IMR-90 (cell line): ENCODE data around the gene AMZ2. TPM values are rescaled to one million over a fixed set of nuclear protein-coding genes. Genes with fewer than 3 reads are reported as not detected.

Source experiments
- ATAC-seq: fragments of 200-7000 bp; cut with Tn5 transposase; 2 replicates; pipeline ENCODE4 v1.9.1; 2020; ENCODE audit warnings: low read depth, mild to moderate bottlenecking, moderate library complexity
- BruUV-seq: library from RNA; stranded (reverse); fragments of 400-500 nt; replicated peaks from 2 replicates; lab custom pipeline; 2021; lab: Mats Ljungman, UMichigan
- CTCF ChIA-PET: fragments of 300-600 bp; formaldehyde crosslinking; extraction: SDS; loops from one replicate; lab custom pipeline; 2021; ENCODE audit warnings: antibody characterized with exemption; lab: Yijun Ruan, JAX
- POLR2A ChIA-PET: fragments of 300-600 bp; sonication (Branson Sonifier 250); formaldehyde crosslinking; loops from one replicate; lab custom pipeline; 2022; ENCODE audit warnings: antibody characterized with exemption; ENCODE audit not compliant: unreplicated experiment; lab: Charles Lee
- DNase-seq: peaks from one replicate; pipeline ENCODE4 v3.0.0; 2013
- H2AFZ ChIP-seq: replicated peaks from 2 replicates; pipeline ENCODE3; 2013; ENCODE audit warnings: low read length, mild to moderate bottlenecking; ENCODE audit not compliant: poor library complexity
- H2AK5ac ChIP-seq: 2 replicates; pipeline ENCODE4 v1.6.1; 2013; ENCODE audit warnings: low read depth, low read length, inconsistent platforms
- H2AK9ac ChIP-seq: replicated peaks from 2 replicates; pipeline ENCODE3; 2013; ENCODE audit warnings: mild to moderate bottlenecking, low read depth, low read length, moderate library complexity; ENCODE audit not compliant: poor library complexity
- H2BK120ac ChIP-seq: 2 replicates; pipeline ENCODE4 v1.6.1; 2013; ENCODE audit warnings: low read depth, low read length, inconsistent platforms
- H2BK15ac ChIP-seq: 3 replicates; pipeline ENCODE4 v1.6.1; 2013; ENCODE audit warnings: low read depth, low read length, inconsistent platforms
- H2BK20ac ChIP-seq: 2 replicates; pipeline ENCODE4 v1.6.1; 2013; ENCODE audit warnings: low read depth, mild to moderate bottlenecking, inconsistent platforms, low read length, moderate library complexity
- H2BK5ac ChIP-seq: 2 replicates; pipeline ENCODE4 v1.6.1; 2013; ENCODE audit warnings: mild to moderate bottlenecking, low read depth, low read length, inconsistent platforms; ENCODE audit not compliant: poor library complexity, severe bottlenecking
- H3K14ac ChIP-seq: replicated peaks from 2 replicates; pipeline ENCODE4 v1.6.1; 2013; ENCODE audit warnings: low read depth, low read length, inconsistent platforms
- H3K18ac ChIP-seq: 2 replicates; pipeline ENCODE4 v1.6.1; 2013; ENCODE audit warnings: low read depth, low read length, control low read depth
- H3K23ac ChIP-seq: 2 replicates; pipeline ENCODE4 v1.6.1; 2013; ENCODE audit warnings: low read depth, low read length, inconsistent platforms
- H3K27ac ChIP-seq: 2 replicates; pipeline ENCODE4 v1.5.1; 2013; ENCODE audit warnings: mild to moderate bottlenecking, control low read depth, low read length; ENCODE audit not compliant: insufficient read depth
- H3K27me3 ChIP-seq: 2 replicates; pipeline ENCODE4 v1.6.1; 2013; ENCODE audit warnings: low read length; ENCODE audit not compliant: control insufficient read depth, insufficient read depth
- H3K36me3 ChIP-seq: 2 replicates; pipeline ENCODE4 v1.6.1; 2013; ENCODE audit warnings: low read length, mixed read lengths; ENCODE audit not compliant: control insufficient read depth, insufficient read depth
- H3K4ac ChIP-seq: 2 replicates; pipeline ENCODE4 v1.6.1; 2013; ENCODE audit warnings: low read depth, low read length, inconsistent platforms
- H3K4me1 ChIP-seq: 2 replicates; pipeline ENCODE4 v1.6.1; 2013; ENCODE audit warnings: low read length, mixed read lengths; ENCODE audit not compliant: control insufficient read depth, insufficient read depth
- H3K4me2 ChIP-seq: 2 replicates; pipeline ENCODE4 v1.6.1; 2013; ENCODE audit warnings: low read depth, mild to moderate bottlenecking, control low read depth, low read length, moderate library complexity
- H3K4me3 ChIP-seq: 2 replicates; pipeline ENCODE4 v1.5.1; 2013; ENCODE audit warnings: low read depth, mild to moderate bottlenecking, control low read depth, low read length, moderate library complexity; ENCODE audit not compliant: insufficient read depth
- H3K56ac ChIP-seq: 2 replicates; pipeline ENCODE4 v1.6.1; 2013; ENCODE audit warnings: low read length, inconsistent platforms; ENCODE audit not compliant: insufficient read depth; ENCODE audit errors: extremely low read depth
- H3K79me1 ChIP-seq, 2 experiments: 2 replicates each; pipeline ENCODE4 v1.6.1; 2013; ENCODE audit warnings: low read length in 2 of 2, inconsistent platforms in 1 of 2, low read depth in 1 of 2
- H3K9ac ChIP-seq: 2 replicates; pipeline ENCODE4 v1.6.1; 2013; ENCODE audit warnings: low read depth, low read length, control low read depth
- H3K9me1 ChIP-seq: 2 replicates; pipeline ENCODE4 v1.6.1; 2013; ENCODE audit warnings: low read length, inconsistent platforms; ENCODE audit not compliant: insufficient read depth
- H3K9me3 ChIP-seq: 2 replicates; pipeline ENCODE4 v1.6.1; 2013; ENCODE audit warnings: low read length; ENCODE audit not compliant: control insufficient read depth, insufficient read depth
- H4K20me1 ChIP-seq: 2 replicates; pipeline ENCODE4 v1.6.1; 2013; ENCODE audit warnings: low read length, inconsistent platforms; ENCODE audit not compliant: insufficient read depth
- H4K5ac ChIP-seq: 2 replicates; pipeline ENCODE4 v1.6.1; 2013; ENCODE audit warnings: mild to moderate bottlenecking, low read depth, low read length, control low read depth
- H4K8ac ChIP-seq, 2 experiments: 2 replicates each; pipeline ENCODE4 v1.6.1; 2013; ENCODE audit warnings: low read depth in 2 of 2, low read length in 2 of 2, control low read depth in 1 of 2, inconsistent platforms in 1 of 2
- H4K91ac ChIP-seq: 2 replicates; pipeline ENCODE4 v1.6.1; 2013; ENCODE audit warnings: low read depth, low read length, inconsistent platforms; ENCODE audit not compliant: insufficient read depth
- BHLHE40 ChIP-seq: fragments of 150-350 bp; IDR thresholded peaks from 2 replicates; pipeline ENCODE4 v1.6.1; 2016; ENCODE audit warnings: mild to moderate bottlenecking, low read depth, low read length
- CEBPB ChIP-seq: IDR thresholded peaks from 2 replicates; pipeline ENCODE4 v1.6.1; 2012; ENCODE audit warnings: low read depth, low read length, improper control_type of control experiment
- CHD1 ChIP-seq: IDR thresholded peaks from 2 replicates; pipeline ENCODE4 v1.6.1; 2012; ENCODE audit warnings: low read depth, low read length, improper control_type of control experiment
- FOS ChIP-seq: fragments of 150-350 bp; IDR thresholded peaks from 2 replicates; pipeline ENCODE4 v1.6.1; 2016; ENCODE audit warnings: low read depth, low read length
- MAFK ChIP-seq: IDR thresholded peaks from 2 replicates; pipeline ENCODE4 v1.6.1; 2012; ENCODE audit warnings: low read depth, low read length, improper control_type of control experiment
- MAZ ChIP-seq: IDR thresholded peaks from 2 replicates; pipeline ENCODE4 v1.6.1; 2012; ENCODE audit warnings: low read depth, mild to moderate bottlenecking, low read length, improper control_type of control experiment, moderate library complexity, borderline replicate concordance
- MXI1 ChIP-seq: IDR thresholded peaks from 2 replicates; pipeline ENCODE4 v1.6.1; 2012; ENCODE audit warnings: low read depth, mild to moderate bottlenecking, low read length, moderate library complexity, borderline replicate concordance
- NFE2L2 ChIP-seq: fragments of 150-350 bp; IDR thresholded peaks from 2 replicates; pipeline ENCODE4 v1.6.1; 2016; ENCODE audit warnings: low read depth, mild to moderate bottlenecking, low read length
- POLR2A ChIP-seq: IDR thresholded peaks from 2 replicates; pipeline ENCODE4 v1.6.1; 2012; ENCODE audit warnings: mild to moderate bottlenecking, low read depth, low read length
- RAD21 ChIP-seq: IDR thresholded peaks from 2 replicates; pipeline ENCODE4 v1.6.1; 2012; ENCODE audit warnings: low read length, improper control_type of control experiment
- RCOR1 ChIP-seq: IDR thresholded peaks from 2 replicates; pipeline ENCODE4 v1.6.1; 2012; ENCODE audit warnings: mild to moderate bottlenecking, low read length, improper control_type of control experiment; ENCODE audit not compliant: insufficient replicate concordance
- RFX5 ChIP-seq: IDR thresholded peaks from 2 replicates; pipeline ENCODE4 v1.8.0; 2012; ENCODE audit warnings: low read depth, mild to moderate bottlenecking, low read length, moderate library complexity
- SMC3 ChIP-seq: fragments of 150-350 bp; IDR thresholded peaks from 2 replicates; pipeline ENCODE4 v1.6.1; 2016; ENCODE audit warnings: low read depth, mild to moderate bottlenecking, antibody characterized with exemption, low read length, moderate library complexity
- WGBS, 2 experiments: methylation state at CpG; one replicate each; pipeline versions ENCODE4 v1.1.5 to v1.1.7; 2013; ENCODE audit warnings: missing lambda C conversion rate in 2 of 2; ENCODE audit not compliant: insufficient read length in 1 of 2; ENCODE audit errors: extremely low coverage in 2 of 2; 5-methylcytosine and 5-hydroxymethylcytosine counted together
- dilution Hi-C: fragments of 300-500 bp; cut with HindIII; formaldehyde crosslinking; loops from one replicate; pipeline ENCODE4 v1.14.3; 2018; ENCODE audit warnings: low sequenced_read_pairs; ENCODE audit not compliant: unreplicated experiment
- in situ Hi-C: fragments of 300-500 bp; cut with MboI; formaldehyde crosslinking; loops from 3 replicates; pipeline ENCODE4 v1.14.3; 2019; ENCODE audit warnings: low sequenced_read_pairs, inconsistent platforms, mixed read lengths
- intact Hi-C: fragments of 100-400 bp; cut with micrococcal nuclease; formaldehyde crosslinking; loops from 2 replicates; pipeline ENCODE4 v1.10.0; 2022
- polyA plus RNA-seq, 3 experiments: library from polyadenylated mRNA; depleted of rRNA; stranded (reverse); fragments of >200 nt; gene quantifications; 2 replicates each; pipeline ENCODE4 v1.2.3, GENCODE V29; 2012; ENCODE audit warnings: low replicate concordance in 1 of 3
- total RNA-seq: library from RNA; depleted of rRNA; stranded (reverse); fragments of >200 nt; gene quantifications from 2 replicates; pipeline ENCODE4 v1.2.3, GENCODE V29; 2012
- TF ChIP-seq, protein P1 (sequence below): conservative IDR thresholded peaks from 2 replicates; pipeline ENCODE4 v1.5.1; 2012; ENCODE audit warnings: mild to moderate bottlenecking, low read depth, low read length, improper control_type of control experiment
- TF ChIP-seq, protein P2 (sequence below): fragments of 150-350 bp; IDR thresholded peaks from 2 replicates; pipeline ENCODE4 v1.6.1; 2017; ENCODE audit warnings: mild to moderate bottlenecking, antibody characterized with exemption, low read length, low read depth

AMZ2 gene
- total and polyA plus RNA-seq, 2 of the 4 experiments (the other 2 are of a cell fraction), result 65.4 to 90.2 TPM

DNA sequence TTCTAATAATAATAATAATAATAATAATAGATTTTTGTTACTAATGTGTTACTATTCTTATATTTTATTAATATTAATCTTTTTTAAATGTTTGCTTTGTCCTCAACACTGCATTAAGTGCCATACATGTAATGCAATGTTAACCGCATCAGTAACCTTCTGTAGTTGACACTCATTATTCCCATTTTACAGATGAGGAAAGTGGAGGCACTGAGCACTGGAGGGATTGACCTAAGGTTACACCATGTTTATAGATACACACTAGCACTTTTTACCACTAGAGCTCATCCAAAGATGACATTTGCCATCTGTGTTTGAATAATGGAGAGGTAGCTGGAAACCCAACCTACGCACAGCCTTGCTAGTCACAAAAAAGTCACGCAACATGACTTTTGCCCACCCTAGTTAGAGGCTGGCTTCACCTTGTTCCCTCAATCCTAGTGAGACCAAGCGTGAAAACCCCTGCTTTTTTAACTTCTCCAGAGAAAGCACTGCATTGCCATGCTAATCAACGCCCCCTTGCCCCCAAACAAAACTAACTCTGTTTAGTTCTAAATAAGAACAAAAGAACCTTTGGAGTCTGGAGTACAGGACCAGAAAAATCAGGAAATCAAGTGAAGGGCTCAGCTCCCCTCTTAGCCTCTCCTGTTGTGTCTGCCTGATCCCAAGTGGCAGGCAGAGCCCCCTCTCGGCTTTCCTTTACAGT lies 45.8 kb downstream of the AMZ2 start (continued):
- no peak for TF ChIP-seq CEBPB

GRCh38 chr17:68294196-68294555 lies 46.3 kb downstream of the AMZ2 start:
- no peak overlapping the region for H3K23ac ChIP-seq
- no TSS peak for BruUV-seq
- no peak overlapping the region for H3K4me2 ChIP-seq
- dilution Hi-C loops (no loop called here), intact Hi-C loops (loop anchor here (5.0 kb wide), 1 partner anchor 88 kb away; no protein-coding TSS in a partner anchor), in situ Hi-C loops (no loop called here)
- H3K4me1 ChIP-seq, result peaks cover 5% of the 10 kb centered on the region
- H3K56ac ChIP-seq, result no peak overlapping the region
- no peak overlapping the region for H2BK15ac ChIP-seq
- no peak overlapping the region for H3K9ac ChIP-seq
- no peak overlapping the region for H3K14ac ChIP-seq
- CTCF ChIA-PET, result no interaction called here
- no peak overlapping the region for H3K4me3 ChIP-seq
- H4K91ac ChIP-seq, result no peak overlapping the region
- peaks cover 22% of the 10 kb centered on the region for H3K27me3 ChIP-seq
- no peaks in the 10 kb centered on the region for H3K36me3 ChIP-seq
- no peak overlapping the region for H2AK9ac ChIP-seq
- no peaks in the 10 kb centered on the region; the same call in 1 of the 2 replicates for H3K9me3 ChIP-seq
- H3K79me1 ChIP-seq, result no peaks in the 10 kb centered on the region
- H2BK120ac ChIP-seq, result no peak overlapping the region
- H3K27ac ChIP-seq, result no peak overlapping the region
- H4K8ac ChIP-seq, result no peak overlapping the region
- POLR2A ChIA-PET, result interaction anchor here (0.5 kb wide), 1 partner anchor 1729 kb away, joined by 13 read pairs; no protein-coding TSS in a partner anchor
- no peak overlapping the region for H3K4ac ChIP-seq
- DNase-seq (no peak), ATAC-seq (no peak)
- 33% methylated on average over 1 of the region's 3 CpGs; no CpG with 5 or more reads in 1 of the 2 experiments for WGBS, 2 experiments
- no peak overlapping the region for H2AK5ac ChIP-seq
- H2BK20ac ChIP-seq, result no peak overlapping the region
- H2AFZ ChIP-seq, result no peak overlapping the region
- no peak overlapping the region for H3K18ac ChIP-seq
- H3K9me1 ChIP-seq, result no peaks in the 10 kb centered on the region
- no peak overlapping the region for H4K5ac ChIP-seq
- no peaks in the 10 kb centered on the region; the same call in 1 of the 2 replicates for H4K20me1 ChIP-seq
- no peak overlapping the region for H2BK5ac ChIP-seq
- TF ChIP-seq, protein P1, sequence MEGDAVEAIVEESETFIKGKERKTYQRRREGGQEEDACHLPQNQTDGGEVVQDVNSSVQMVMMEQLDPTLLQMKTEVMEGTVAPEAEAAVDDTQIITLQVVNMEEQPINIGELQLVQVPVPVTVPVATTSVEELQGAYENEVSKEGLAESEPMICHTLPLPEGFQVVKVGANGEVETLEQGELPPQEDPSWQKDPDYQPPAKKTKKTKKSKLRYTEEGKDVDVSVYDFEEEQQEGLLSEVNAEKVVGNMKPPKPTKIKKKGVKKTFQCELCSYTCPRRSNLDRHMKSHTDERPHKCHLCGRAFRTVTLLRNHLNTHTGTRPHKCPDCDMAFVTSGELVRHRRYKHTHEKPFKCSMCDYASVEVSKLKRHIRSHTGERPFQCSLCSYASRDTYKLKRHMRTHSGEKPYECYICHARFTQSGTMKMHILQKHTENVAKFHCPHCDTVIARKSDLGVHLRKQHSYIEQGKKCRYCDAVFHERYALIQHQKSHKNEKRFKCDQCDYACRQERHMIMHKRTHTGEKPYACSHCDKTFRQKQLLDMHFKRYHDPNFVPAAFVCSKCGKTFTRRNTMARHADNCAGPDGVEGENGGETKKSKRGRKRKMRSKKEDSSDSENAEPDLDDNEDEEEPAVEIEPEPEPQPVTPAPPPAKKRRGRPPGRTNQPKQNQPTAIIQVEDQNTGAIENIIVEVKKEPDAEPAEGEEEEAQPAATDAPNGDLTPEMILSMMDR, result no peak
- TF ChIP-seq CEBPB (no peak), CHD1 (no peak), MXI1 (no peak), MAZ (no peak), BHLHE40 (no peak), POLR2A (no peak), NFE2L2 (no peak), RAD21 (no peak), RFX5 (no peak; the same call in 1 of the 2 replicates), MAFK (no peak), RCOR1 (no peak), FOS (no peak), SMC3 (no peak)
- TF ChIP-seq, protein P2, sequence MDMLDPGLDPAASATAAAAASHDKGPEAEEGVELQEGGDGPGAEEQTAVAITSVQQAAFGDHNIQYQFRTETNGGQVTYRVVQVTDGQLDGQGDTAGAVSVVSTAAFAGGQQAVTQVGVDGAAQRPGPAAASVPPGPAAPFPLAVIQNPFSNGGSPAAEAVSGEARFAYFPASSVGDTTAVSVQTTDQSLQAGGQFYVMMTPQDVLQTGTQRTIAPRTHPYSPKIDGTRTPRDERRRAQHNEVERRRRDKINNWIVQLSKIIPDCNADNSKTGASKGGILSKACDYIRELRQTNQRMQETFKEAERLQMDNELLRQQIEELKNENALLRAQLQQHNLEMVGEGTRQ, result no peak
